Measurements from ENCODE around the gene TMEM248.

Gene TMEM248

DNA sequence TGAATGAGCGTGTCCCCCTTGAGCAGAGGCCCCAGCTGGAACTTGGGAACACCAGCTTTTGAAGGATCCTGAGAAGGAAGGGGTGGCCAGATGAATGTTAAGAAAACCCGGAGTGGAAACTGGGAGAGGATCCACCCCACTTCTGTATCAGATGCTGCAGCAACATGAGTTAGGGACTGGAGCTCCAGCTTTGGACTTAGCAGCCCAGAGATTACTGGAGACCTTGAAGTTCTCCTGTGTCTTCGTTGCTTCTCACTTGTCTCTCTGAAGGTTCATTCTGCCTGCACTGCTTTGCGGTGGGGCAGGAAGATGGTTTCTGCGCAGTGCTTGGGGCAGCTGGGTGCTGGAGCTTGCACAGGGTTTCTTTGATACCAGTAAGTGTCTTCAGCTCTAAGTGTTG is 9.3 kb downstream of the TMEM248 start:
- peak; percentile 69 for DNase-seq
- Histone ChIP-seq H3K4me3 (ENCODE audit: low read depth, low read length) (no peak overlapping the region; the same call in 1 of the 2 replicates), H3K9me3 (ENCODE audit: severe bottlenecking) (no peaks in the 10 kb centered on the region), H3K36me3 (peaks cover 5% of the 10 kb centered on the region), H3K27me3 (ENCODE audit: insufficient read depth, low read depth, severe bottlenecking) (no peaks in the 10 kb centered on the region), H3K27ac (no peak overlapping the region)
- TF ChIP-seq, protein P1, sequence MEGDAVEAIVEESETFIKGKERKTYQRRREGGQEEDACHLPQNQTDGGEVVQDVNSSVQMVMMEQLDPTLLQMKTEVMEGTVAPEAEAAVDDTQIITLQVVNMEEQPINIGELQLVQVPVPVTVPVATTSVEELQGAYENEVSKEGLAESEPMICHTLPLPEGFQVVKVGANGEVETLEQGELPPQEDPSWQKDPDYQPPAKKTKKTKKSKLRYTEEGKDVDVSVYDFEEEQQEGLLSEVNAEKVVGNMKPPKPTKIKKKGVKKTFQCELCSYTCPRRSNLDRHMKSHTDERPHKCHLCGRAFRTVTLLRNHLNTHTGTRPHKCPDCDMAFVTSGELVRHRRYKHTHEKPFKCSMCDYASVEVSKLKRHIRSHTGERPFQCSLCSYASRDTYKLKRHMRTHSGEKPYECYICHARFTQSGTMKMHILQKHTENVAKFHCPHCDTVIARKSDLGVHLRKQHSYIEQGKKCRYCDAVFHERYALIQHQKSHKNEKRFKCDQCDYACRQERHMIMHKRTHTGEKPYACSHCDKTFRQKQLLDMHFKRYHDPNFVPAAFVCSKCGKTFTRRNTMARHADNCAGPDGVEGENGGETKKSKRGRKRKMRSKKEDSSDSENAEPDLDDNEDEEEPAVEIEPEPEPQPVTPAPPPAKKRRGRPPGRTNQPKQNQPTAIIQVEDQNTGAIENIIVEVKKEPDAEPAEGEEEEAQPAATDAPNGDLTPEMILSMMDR (IDR thresholded peaks at IDR 0.05; ENCODE audit: low read depth, low read length) = no peak

DNA sequence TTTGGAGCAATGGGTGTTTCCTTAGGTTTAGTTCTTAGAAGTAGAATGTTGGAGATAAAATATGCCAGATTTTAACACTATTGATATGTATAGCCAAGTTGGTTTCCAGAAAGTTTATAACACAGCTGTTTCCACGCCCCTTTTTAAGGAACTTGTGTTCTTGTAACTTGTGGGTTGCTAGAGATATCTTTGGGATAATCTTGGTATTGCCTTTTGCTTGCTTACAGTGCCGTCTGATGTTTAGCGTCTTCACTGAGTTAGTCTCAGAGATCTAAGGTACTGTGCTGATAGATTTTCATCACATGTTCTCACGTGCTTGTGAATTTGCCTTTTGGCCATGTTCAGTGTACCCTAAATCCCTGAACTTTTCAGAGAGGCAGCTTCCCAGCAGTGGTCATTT is 12.4 kb downstream of the TMEM248 start:
- Histone ChIP-seq H3K27ac (no peak overlapping the region), H3K4me3 (ENCODE audit: low read depth, low read length) (no peak overlapping the region), H3K9me3 (ENCODE audit: severe bottlenecking) (no peaks in the 10 kb centered on the region), H3K36me3 (peaks cover under 1% of the 10 kb centered on the region; the same call in 1 of the 2 replicates), H3K27me3 (ENCODE audit: insufficient read depth, low read depth, severe bottlenecking) (no peaks in the 10 kb centered on the region)
- no peak for DNase-seq
- TF ChIP-seq, protein P1 (IDR thresholded peaks at IDR 0.05; ENCODE audit: low read depth, low read length) = no peak

DNA sequence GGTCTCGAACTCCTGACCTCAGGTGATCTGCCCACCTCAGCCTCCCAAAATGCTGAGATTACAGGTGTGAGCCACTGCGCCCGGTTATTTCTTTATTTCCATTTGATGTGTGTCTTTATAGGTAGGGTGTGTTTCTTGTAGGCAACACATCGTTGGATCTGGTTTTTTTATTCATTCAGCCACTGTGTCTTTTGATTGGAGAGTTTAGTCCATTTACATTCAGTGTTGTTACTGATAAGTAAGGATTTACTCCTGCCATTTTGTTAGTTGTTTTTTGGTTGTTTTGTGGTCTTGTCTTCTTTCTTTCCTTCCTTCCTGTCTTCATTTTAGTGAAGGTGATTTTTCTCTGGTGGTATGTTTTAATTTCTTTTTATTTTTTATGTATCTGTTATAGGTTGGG is 16.9 kb downstream of the TMEM248 start:
- H3K27ac ChIP-seq = no peak overlapping the region
- no peak overlapping the region for H3K4me3 ChIP-seq (ENCODE audit: low read depth, low read length)
- DNase-seq = no peak
- H3K36me3 ChIP-seq = peaks cover 13% of the 10 kb centered on the region
- H3K9me3 ChIP-seq (ENCODE audit: severe bottlenecking) = no peaks in the 10 kb centered on the region
- TF ChIP-seq, protein P1 (IDR thresholded peaks at IDR 0.05; ENCODE audit: low read depth, low read length) = no peak
- H3K27me3 ChIP-seq (ENCODE audit: insufficient read depth, low read depth, severe bottlenecking) = no peaks in the 10 kb centered on the region

DNA sequence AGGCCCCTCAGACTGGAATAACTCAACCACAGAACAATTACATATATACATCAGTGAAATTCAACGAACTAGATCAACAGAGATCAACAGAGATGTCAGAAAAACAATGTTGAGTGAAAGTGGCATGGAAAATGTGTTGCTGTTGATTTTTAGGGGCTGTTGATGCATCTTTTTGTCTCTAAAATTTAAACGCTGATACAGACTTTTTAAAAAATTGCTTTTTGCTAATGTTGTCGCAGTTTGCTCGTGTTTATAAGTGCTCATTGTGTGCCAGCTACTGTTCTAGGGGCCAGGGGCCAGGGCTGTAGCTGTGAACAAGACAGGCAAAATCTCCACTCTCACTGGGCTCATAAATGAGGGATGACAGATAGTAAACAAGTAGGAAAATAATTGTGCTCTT is 18.3 kb downstream of the TMEM248 start:
- Histone ChIP-seq H3K4me3 (ENCODE audit: low read depth, low read length) (no peak overlapping the region), H3K27ac (no peak overlapping the region), H3K36me3 (peaks cover 23% of the 10 kb centered on the region), H3K27me3 (ENCODE audit: insufficient read depth, low read depth, severe bottlenecking) (no peaks in the 10 kb centered on the region), H3K9me3 (ENCODE audit: severe bottlenecking) (no peaks in the 10 kb centered on the region)
- DNase-seq = no peak
- TF ChIP-seq, protein P1 (IDR thresholded peaks at IDR 0.05; ENCODE audit: low read depth, low read length) = no peak

DNA sequence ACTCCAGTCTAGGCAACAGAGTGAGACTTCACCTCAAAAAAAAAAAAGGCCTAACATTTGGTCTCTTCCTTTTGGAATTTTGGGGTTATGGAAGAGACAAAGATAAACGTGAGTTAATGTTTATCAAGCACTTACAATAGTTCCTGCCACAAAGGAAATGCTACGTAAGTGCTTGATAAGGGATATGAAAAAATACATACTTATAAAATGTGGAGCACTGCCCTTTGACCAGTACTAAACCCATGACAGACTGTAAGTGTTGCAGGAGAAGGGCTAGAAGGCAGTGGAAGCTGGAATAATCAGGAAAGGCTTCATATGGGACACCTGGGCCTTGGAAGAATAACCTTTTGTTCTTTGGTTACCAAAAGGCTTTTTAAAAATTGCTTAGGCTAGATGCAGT is 25.5 kb downstream of the TMEM248 start:
- TF ChIP-seq, protein P1 (IDR thresholded peaks at IDR 0.05; ENCODE audit: low read depth, low read length) = no peak
- DNase-seq = no peak
- Histone ChIP-seq H3K4me3 (ENCODE audit: low read depth, low read length) (no peak overlapping the region), H3K27ac (no peak overlapping the region), H3K9me3 (ENCODE audit: severe bottlenecking) (no peaks in the 10 kb centered on the region), H3K27me3 (ENCODE audit: insufficient read depth, low read depth, severe bottlenecking) (no peaks in the 10 kb centered on the region), H3K36me3 (peaks cover 63% of the 10 kb centered on the region)

DNA sequence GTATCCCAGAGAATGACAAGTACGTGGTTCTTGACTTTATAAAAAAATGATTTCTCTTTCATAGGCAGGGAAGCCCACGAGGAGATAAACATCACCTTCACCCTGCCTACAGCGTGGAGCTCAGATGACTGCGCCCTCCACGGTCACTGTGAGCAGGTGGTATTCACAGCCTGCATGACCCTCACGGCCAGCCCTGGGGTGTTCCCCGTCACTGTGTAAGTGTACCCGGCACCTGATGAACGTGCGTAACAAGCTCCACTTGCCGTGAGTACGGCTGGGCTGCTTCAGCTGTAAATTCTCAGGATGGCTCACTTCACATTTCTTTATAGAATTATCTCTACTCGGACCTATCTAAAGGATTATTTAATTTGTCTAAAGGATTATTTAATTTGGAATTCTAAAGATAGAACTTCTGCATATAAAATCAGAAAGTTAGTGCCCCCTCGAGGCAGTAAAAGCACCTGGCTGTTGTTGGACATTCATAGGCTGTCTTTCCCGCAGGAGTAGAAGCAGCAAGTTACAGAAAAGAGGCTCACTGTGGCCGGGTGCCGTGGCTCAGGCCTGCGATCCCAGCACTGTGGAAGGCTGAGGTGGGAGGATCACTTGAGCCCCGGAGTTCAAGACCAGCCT is 27.6 kb downstream of the TMEM248 start:
- no peak for DNase-seq
- Histone ChIP-seq H3K9me3 (ENCODE audit: severe bottlenecking) (no peaks in the 10 kb centered on the region), H3K36me3 (peaks cover 64% of the 10 kb centered on the region), H3K4me3 (ENCODE audit: low read depth, low read length) (no peak overlapping the region), H3K27ac (no peak overlapping the region), H3K27me3 (ENCODE audit: insufficient read depth, low read depth, severe bottlenecking) (no peaks in the 10 kb centered on the region)
- TF ChIP-seq, protein P1 (IDR thresholded peaks at IDR 0.05; ENCODE audit: low read depth, low read length) = no peak

All from WERI-Rb-1 (cell line).